ENCODE results near the gene MED13. TPM values are rescaled to one million over a fixed set of nuclear protein-coding genes. Genes with fewer than 3 reads are reported as not detected.
A peak's percentile ranks its signal among the peaks of the same experiment; 100 is the strongest.

The MED13 gene
- total RNA-seq, 1 donor from 2014 or later, result 130 TPM

DNA sequence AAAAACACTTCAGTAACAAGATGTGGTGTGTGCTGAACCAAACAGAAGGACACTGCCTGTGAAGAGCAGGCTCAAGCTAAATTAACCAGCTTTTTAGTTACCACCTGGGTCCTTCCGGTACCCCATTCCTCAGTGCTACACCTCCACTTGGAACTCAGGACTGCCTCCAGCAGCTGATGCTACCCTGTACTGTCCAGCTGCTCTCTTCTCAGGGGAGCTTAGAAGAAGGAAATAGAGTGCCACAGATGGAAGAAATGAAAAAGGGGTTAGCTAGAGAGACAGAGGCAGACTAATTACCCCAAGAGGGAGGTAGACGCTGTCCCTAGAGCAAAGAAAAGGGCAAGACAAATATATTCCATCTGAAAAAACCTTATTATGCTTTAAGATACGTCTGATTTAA is 5.7 kb downstream of the MED13 start:
- peaks cover 44% of the 10 kb centered on the region for H3K4me1 Mint-ChIP-seq (ENCODE audit: low read depth, unreplicated experiment)
- DNase-seq, result peak; percentile 63
- no peak for TF ChIP-seq CTCF (IDR thresholded peaks at IDR 0.05; ENCODE audit: partially characterized antibody, unreplicated experiment)
- peak overlapping the region; percentile 89 for H3K4me3 Mint-ChIP-seq (ENCODE audit: unreplicated experiment)
- H3K27ac Mint-ChIP-seq (ENCODE audit: unreplicated experiment), result peak overlapping the region; percentile 96
- H3K27me3 Mint-ChIP-seq (ENCODE audit: unreplicated experiment), result peaks cover 9% of the 10 kb centered on the region
- peaks cover under 1% of the 10 kb centered on the region for H3K36me3 Mint-ChIP-seq (ENCODE audit: unreplicated experiment)
- H3K9me3 Mint-ChIP-seq (ENCODE audit: unreplicated experiment), result peaks cover 6% of the 10 kb centered on the region

DNA sequence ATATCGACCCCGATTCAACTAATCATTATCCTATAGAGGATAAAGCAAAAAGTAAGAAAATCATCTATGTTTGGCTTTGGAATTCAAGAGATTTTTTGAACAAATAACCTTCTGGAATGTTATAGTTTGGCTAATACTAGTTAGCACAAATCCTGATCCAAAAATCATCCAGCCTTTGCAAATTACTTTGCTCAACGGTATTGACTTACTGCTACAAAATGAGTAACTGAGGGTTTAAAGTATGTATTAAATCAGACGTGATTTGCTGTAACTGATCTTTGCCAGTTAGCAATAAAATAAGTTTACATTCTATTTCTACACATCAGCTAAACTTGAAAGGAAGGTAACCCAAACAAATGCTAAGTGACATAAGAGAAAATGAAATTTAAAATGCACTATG is 6.5 kb downstream of the MED13 start:
- Mint-ChIP-seq H3K36me3 (ENCODE audit: unreplicated experiment) (no peaks in the 10 kb centered on the region), H3K4me1 (ENCODE audit: low read depth, unreplicated experiment) (peaks cover 44% of the 10 kb centered on the region), H3K27me3 (ENCODE audit: unreplicated experiment) (peaks cover 9% of the 10 kb centered on the region), H3K27ac (ENCODE audit: unreplicated experiment) (peak overlapping the region; percentile 81), H3K9me3 (ENCODE audit: unreplicated experiment) (peaks cover 6% of the 10 kb centered on the region), H3K4me3 (ENCODE audit: unreplicated experiment) (peak overlapping the region; percentile 89)
- no peak for DNase-seq
- TF ChIP-seq CTCF (IDR thresholded peaks at IDR 0.05; ENCODE audit: partially characterized antibody, unreplicated experiment), result no peak

DNA sequence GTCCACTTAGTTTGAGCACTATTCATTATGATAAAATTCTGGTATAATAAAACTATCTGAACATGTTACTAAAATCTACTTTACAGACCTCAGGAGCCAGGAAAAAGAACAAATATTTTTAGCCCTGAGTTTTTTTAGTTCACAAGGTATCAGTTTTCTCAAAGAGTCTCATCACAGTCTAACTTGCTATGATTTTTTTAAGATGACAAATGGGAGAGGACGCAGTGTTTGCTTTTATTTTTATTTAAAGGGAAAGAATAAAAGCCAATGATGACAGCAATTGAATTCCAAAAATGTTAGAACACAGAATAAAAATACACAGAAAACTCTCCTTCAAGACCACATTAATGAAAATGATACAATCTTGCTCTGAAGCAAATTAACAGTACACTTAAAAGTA is 7.4 kb downstream of the MED13 start:
- TF ChIP-seq CTCF (IDR thresholded peaks at IDR 0.05; ENCODE audit: partially characterized antibody, unreplicated experiment), result no peak
- DNase-seq, result no peak
- Mint-ChIP-seq H3K27me3 (ENCODE audit: unreplicated experiment) (peaks cover 9% of the 10 kb centered on the region), H3K4me3 (ENCODE audit: unreplicated experiment) (peak overlapping the region; percentile 89), H3K27ac (ENCODE audit: unreplicated experiment) (peak overlapping the region; percentile 83), H3K36me3 (ENCODE audit: unreplicated experiment) (no peaks in the 10 kb centered on the region), H3K9me3 (ENCODE audit: unreplicated experiment) (peaks cover 6% of the 10 kb centered on the region), H3K4me1 (ENCODE audit: low read depth, unreplicated experiment) (peaks cover 46% of the 10 kb centered on the region)

DNA sequence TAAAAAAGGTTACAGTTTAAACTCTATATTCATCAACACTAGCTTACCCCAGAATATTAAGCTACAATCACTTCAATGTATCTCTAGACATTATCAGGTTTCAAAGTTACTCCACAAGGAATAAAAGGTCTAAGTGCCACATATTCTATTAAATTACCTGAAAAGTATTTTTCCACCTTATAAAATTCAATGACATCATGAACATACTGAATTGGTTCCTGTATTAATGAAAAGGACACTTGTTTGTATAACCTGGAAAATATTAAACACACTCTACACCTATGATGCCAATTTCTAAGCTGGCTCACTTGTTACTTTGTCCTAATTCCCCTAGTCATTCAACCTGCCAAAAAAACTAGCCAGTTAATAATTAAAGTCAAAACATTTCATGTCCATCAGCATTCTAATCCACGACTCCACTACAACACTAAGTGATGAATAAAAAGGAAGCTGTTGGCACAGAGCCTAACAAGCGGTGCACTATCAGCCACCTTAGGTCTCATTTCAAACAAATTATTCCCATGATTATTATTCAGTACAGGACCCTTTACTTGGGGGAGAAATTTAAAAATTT is 12.2 kb downstream of the MED13 start:
- peaks cover 7% of the 10 kb centered on the region for H3K27me3 Mint-ChIP-seq (ENCODE audit: unreplicated experiment)
- peak overlapping the region; percentile 0 for H3K27ac Mint-ChIP-seq (ENCODE audit: unreplicated experiment)
- H3K4me3 Mint-ChIP-seq (ENCODE audit: unreplicated experiment), result peak overlapping the region; percentile 4
- DNase-seq, result no peak
- H3K4me1 Mint-ChIP-seq (ENCODE audit: low read depth, unreplicated experiment), result peaks cover 34% of the 10 kb centered on the region
- no peaks in the 10 kb centered on the region for H3K36me3 Mint-ChIP-seq (ENCODE audit: unreplicated experiment)
- H3K9me3 Mint-ChIP-seq (ENCODE audit: unreplicated experiment), result no peaks in the 10 kb centered on the region
- TF ChIP-seq CTCF (IDR thresholded peaks at IDR 0.05; ENCODE audit: partially characterized antibody, unreplicated experiment), result no peak

- H3K4me3 Mint-ChIP-seq (ENCODE audit: unreplicated experiment), result no peak overlapping the region
- H3K36me3 Mint-ChIP-seq (ENCODE audit: unreplicated experiment), result no peaks in the 10 kb centered on the region
These were observed 14.0 kb downstream of the MED13 start for GRCh38 chr17:62051053-62051452.

More at GRCh38 chr17:62051053-62051452, 14.0 kb downstream of the MED13 start:
- Mint-ChIP-seq H3K9me3 (ENCODE audit: unreplicated experiment) (peaks cover 4% of the 10 kb centered on the region), H3K4me1 (ENCODE audit: low read depth, unreplicated experiment) (peaks cover 27% of the 10 kb centered on the region), H3K27me3 (ENCODE audit: unreplicated experiment) (peaks cover 8% of the 10 kb centered on the region), H3K27ac (ENCODE audit: unreplicated experiment) (peak overlapping the region; percentile 1)
- DNase-seq, result no peak
- TF ChIP-seq CTCF (IDR thresholded peaks at IDR 0.05; ENCODE audit: partially characterized antibody, unreplicated experiment), result no peak

Measured in glutamatergic neuron (in vitro differentiated cells).